ENCODE results near the gene TBC1D30.
"Not testable (repeated sequence)": the region's sequence is repeated elsewhere in the genome, so short reads cannot be mapped to it uniquely, and the experiment has no call there.

Gene TBC1D30, protein sequence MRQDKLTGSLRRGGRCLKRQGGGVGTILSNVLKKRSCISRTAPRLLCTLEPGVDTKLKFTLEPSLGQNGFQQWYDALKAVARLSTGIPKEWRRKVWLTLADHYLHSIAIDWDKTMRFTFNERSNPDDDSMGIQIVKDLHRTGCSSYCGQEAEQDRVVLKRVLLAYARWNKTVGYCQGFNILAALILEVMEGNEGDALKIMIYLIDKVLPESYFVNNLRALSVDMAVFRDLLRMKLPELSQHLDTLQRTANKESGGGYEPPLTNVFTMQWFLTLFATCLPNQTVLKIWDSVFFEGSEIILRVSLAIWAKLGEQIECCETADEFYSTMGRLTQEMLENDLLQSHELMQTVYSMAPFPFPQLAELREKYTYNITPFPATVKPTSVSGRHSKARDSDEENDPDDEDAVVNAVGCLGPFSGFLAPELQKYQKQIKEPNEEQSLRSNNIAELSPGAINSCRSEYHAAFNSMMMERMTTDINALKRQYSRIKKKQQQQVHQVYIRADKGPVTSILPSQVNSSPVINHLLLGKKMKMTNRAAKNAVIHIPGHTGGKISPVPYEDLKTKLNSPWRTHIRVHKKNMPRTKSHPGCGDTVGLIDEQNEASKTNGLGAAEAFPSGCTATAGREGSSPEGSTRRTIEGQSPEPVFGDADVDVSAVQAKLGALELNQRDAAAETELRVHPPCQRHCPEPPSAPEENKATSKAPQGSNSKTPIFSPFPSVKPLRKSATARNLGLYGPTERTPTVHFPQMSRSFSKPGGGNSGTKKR

DNA sequence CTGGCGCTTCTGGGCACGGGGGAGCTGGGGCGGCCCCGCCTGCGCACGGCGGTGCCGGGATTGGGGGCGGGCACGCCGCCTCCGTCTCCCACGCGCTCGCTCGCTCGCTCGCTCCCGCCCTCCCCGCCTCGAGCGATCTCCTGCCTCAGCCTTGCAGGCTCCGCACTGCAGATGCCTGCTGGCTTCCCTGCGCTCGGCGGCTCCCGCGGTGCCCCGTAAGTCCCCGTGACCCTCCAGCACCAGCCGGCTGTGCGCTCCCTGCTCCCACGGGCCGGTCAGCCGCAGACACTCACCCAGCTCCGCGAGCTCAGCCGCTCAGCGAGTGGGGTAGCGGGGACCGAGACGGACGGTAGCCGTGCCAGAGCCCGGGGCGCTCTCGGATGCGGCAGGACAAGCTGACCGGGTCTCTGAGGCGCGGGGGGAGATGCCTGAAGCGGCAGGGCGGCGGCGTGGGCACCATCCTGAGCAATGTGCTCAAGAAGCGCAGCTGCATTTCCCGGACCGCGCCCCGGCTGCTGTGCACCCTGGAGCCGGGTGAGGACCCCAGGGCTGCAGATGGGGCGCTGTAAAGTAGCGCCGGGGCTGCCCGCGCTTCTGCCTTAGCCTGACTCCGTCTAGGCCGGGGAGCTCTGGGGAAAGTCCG lies at the start of gene TBC1D30:
Gene TBC1D30, plus strand, starts transcription at position 148 of the 643 bp plus-strand sequence. Its CDS starts 233 bp downstream, at position 381.
- peak within 1 kb of the TSS; percentile 32 for H3K4me3 ChIP-seq (ENCODE audit: severe bottlenecking)
- H3K9me3 ChIP-seq (ENCODE audit: severe bottlenecking) = no peaks in the 10 kb centered on the region
- peaks cover 4% of the 10 kb centered on the region for H3K4me1 ChIP-seq (ENCODE audit: insufficient read depth, poor library complexity, severe bottlenecking)
- H3K27ac ChIP-seq (ENCODE audit: poor library complexity, severe bottlenecking) = no peak within 1 kb of the TSS
- ATAC-seq (ENCODE audit: low read depth) = peak; percentile 71
- DNase-seq (ENCODE audit: low spot score) = no peak
- H3K36me3 ChIP-seq (ENCODE audit: low read depth) = no peaks in the 10 kb centered on the region
- peaks cover 34% of the 10 kb centered on the region for H3K27me3 ChIP-seq (ENCODE audit: insufficient read depth, poor library complexity, severe bottlenecking)
- TF ChIP-seq, protein P1, sequence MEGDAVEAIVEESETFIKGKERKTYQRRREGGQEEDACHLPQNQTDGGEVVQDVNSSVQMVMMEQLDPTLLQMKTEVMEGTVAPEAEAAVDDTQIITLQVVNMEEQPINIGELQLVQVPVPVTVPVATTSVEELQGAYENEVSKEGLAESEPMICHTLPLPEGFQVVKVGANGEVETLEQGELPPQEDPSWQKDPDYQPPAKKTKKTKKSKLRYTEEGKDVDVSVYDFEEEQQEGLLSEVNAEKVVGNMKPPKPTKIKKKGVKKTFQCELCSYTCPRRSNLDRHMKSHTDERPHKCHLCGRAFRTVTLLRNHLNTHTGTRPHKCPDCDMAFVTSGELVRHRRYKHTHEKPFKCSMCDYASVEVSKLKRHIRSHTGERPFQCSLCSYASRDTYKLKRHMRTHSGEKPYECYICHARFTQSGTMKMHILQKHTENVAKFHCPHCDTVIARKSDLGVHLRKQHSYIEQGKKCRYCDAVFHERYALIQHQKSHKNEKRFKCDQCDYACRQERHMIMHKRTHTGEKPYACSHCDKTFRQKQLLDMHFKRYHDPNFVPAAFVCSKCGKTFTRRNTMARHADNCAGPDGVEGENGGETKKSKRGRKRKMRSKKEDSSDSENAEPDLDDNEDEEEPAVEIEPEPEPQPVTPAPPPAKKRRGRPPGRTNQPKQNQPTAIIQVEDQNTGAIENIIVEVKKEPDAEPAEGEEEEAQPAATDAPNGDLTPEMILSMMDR (IDR thresholded peaks at IDR 0.05; ENCODE audit: poor library complexity, severe bottlenecking) = no peak

DNA sequence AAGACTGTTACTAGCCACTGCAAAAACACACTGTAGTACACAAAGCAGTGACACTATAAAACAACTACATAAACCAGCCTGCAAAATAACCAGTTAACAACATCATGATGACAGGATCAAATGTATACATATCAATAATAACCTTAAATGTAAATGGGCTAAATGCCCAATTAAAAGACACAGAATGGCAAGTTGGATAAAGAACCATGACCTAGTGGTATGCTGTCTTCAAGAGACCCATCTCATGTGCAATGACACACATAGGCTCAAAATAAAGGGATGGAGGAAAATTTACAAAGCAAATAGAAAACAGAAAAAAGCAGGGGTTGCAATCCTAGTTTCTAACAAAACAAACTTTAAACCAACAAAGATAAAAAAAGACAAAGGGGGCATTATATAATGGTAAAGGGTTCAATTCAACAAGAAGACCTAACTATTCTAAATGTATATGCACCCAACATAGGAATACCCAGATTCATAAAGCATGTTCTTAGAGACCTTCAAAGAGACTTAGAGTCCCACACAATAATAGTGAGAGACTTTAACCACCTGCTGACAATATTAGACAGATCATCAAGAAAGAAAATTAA lies 49.2 kb upstream of the TBC1D30 start:
- not testable (repeated sequence) for H3K4me1 ChIP-seq (ENCODE audit: insufficient read depth, poor library complexity, severe bottlenecking); H3K36me3 ChIP-seq (ENCODE audit: low read depth); DNase-seq (ENCODE audit: low spot score); H3K27ac ChIP-seq (ENCODE audit: poor library complexity, severe bottlenecking); H3K4me3 ChIP-seq (ENCODE audit: severe bottlenecking); H3K27me3 ChIP-seq (ENCODE audit: insufficient read depth, poor library complexity, severe bottlenecking); H3K9me3 ChIP-seq (ENCODE audit: severe bottlenecking); ATAC-seq (ENCODE audit: low read depth)

DNA sequence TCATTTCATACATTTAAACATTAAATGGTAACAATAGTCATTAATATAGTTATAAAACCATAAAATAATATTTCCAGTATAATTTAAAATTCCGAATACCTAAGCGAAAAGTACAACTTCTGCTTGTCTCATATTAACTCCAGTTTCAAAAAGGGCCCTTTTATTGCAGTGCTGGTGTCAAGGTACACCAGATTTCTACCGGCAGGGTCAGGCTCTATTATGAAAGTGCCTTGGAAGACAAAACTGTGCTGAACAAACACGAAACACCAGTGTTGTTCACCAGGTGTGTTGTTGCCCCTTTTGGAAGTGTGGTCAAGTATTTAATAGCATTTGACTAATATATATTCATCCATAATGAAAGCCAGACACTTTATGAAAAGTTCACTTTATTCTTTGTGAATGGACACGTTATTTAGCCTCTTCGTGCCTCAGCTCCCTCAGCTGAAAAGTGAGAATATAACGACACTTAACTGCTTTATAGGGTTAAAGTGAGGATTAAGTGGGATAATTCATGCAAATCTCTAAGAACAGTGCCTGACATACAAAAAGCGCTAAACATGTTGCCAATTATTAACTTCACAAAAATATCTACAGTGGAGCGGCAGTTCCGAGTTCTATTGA lies 45.0 kb upstream of the TBC1D30 start:
- no peak for DNase-seq (ENCODE audit: low spot score)
- Histone ChIP-seq H3K4me1 (ENCODE audit: insufficient read depth, poor library complexity, severe bottlenecking) (no peaks in the 10 kb centered on the region), H3K9me3 (ENCODE audit: severe bottlenecking) (peaks cover 10% of the 10 kb centered on the region), H3K27ac (ENCODE audit: poor library complexity, severe bottlenecking) (no peak overlapping the region), H3K4me3 (ENCODE audit: severe bottlenecking) (no peak overlapping the region), H3K27me3 (ENCODE audit: insufficient read depth, poor library complexity, severe bottlenecking) (no peaks in the 10 kb centered on the region), H3K36me3 (ENCODE audit: low read depth) (no peaks in the 10 kb centered on the region)
- TF ChIP-seq, protein P1 (IDR thresholded peaks at IDR 0.05; ENCODE audit: poor library complexity, severe bottlenecking) = no peak
- no peak for ATAC-seq (ENCODE audit: low read depth)

DNA sequence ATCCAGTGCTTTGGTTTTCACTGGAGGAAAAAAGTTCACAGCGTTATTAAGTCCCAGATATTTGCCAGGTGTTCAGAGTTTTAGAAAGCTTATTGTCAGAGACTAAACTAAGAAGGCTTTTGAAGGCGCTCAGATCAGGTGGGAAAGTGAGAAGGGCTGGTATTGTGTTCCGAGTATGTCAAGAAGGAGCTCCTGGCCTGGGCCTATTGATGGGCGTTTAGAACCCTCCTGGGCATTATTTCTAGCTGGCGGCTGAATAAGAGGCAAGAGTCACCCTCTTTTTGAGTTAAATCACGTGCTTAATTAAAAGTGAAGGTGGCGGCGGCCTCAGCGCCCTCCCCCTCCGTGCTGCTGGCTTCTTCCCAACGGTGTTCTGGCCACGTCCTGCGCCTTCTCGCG lies 44.3 kb upstream of the TBC1D30 start:
- Histone ChIP-seq H3K27me3 (ENCODE audit: insufficient read depth, poor library complexity, severe bottlenecking) (no peaks in the 10 kb centered on the region), H3K4me1 (ENCODE audit: insufficient read depth, poor library complexity, severe bottlenecking) (no peaks in the 10 kb centered on the region), H3K4me3 (ENCODE audit: severe bottlenecking) (peak overlapping the region; percentile 44), H3K27ac (ENCODE audit: poor library complexity, severe bottlenecking) (no peak overlapping the region), H3K36me3 (ENCODE audit: low read depth) (no peaks in the 10 kb centered on the region), H3K9me3 (ENCODE audit: severe bottlenecking) (peaks cover 10% of the 10 kb centered on the region)
- ATAC-seq (ENCODE audit: low read depth) (peak; percentile 8; the same call in 2 of the 3 replicates), DNase-seq (ENCODE audit: low spot score) (no peak)
- TF ChIP-seq, protein P1 (IDR thresholded peaks at IDR 0.05; ENCODE audit: poor library complexity, severe bottlenecking) = no peak

Measured in RWPE2 (cell line).